PC-9 (cell line): ENCODE data around the gene RAD9A. TPM values are rescaled to one million over a fixed set of nuclear protein-coding genes. Genes with fewer than 3 reads are reported as not detected.
A peak's percentile ranks its signal among the peaks of the same experiment; 100 is the strongest.

Experiments used
- BruUV-seq: library from RNA; stranded (reverse); fragments of 400-500 nt; replicated peaks from 2 replicates; lab custom pipeline; 2021; lab: Mats Ljungman, UMichigan
- CTCF ChIA-PET: fragments of 300-600 bp; sonication (Branson Sonifier 250); formaldehyde crosslinking; loops from one replicate; lab custom pipeline; 2022; ENCODE audit warnings: antibody characterized with exemption; lab: Charles Lee
- POLR2A ChIA-PET: fragments of 300-600 bp; sonication (Branson Sonifier 250); formaldehyde crosslinking; loops from one replicate; lab custom pipeline; 2022; ENCODE audit warnings: antibody characterized with exemption; ENCODE audit not compliant: unreplicated experiment; lab: Charles Lee
- DNase-seq, 2 experiments: peaks; one replicate each; pipeline versions ENCODE4 v3.0.0 to v3.0.0-alpha.2; 2015 to 2022; ENCODE audit warnings: mixed read lengths in 1 of 2
- H2AFZ ChIP-seq: fragments of 200-600 bp; sonication (generic); 2 replicates; pipeline ENCODE4 v1.8.1; 2017; ENCODE audit warnings: antibody characterized with exemption
- H3F3A ChIP-seq: fragments of 200-600 bp; sonication (generic); 2 replicates; pipeline ENCODE4 v1.8.1; 2017; ENCODE audit warnings: antibody characterized with exemption, mild to moderate bottlenecking, low read depth; ENCODE audit not compliant: insufficient read depth
- H3K27ac ChIP-seq: fragments of 200-600 bp; sonication (generic); 2 replicates; pipeline ENCODE4 v1.6.1; 2016; ENCODE audit warnings: mixed run types
- H3K27me3 ChIP-seq: fragments of 200-600 bp; sonication (generic); 2 replicates; pipeline ENCODE4 v1.6.1; 2016; ENCODE audit warnings: low read depth, mixed run types; ENCODE audit not compliant: insufficient read depth
- H3K36me3 ChIP-seq: fragments of 200-600 bp; sonication (generic); 2 replicates; pipeline ENCODE4 v1.6.1; 2016; ENCODE audit warnings: low read depth, mixed run types
- H3K4me1 ChIP-seq: fragments of 200-600 bp; sonication (generic); replicated peaks from 2 replicates; pipeline ENCODE4 v1.6.1; 2016; ENCODE audit warnings: mixed run types; ENCODE audit not compliant: insufficient read depth
- H3K4me2 ChIP-seq: fragments of 200-600 bp; sonication (generic); 2 replicates; pipeline ENCODE4 v1.6.1; 2017; ENCODE audit warnings: mixed run types
- H3K4me3 ChIP-seq: fragments of 200-600 bp; sonication (generic); 2 replicates; pipeline ENCODE4 v1.6.1; 2016; ENCODE audit warnings: mixed run types
- H3K79me2 ChIP-seq: fragments of 200-600 bp; sonication (generic); 2 replicates; pipeline ENCODE4 v1.6.1; 2017; ENCODE audit warnings: low read depth, mixed run types
- H3K9me2 ChIP-seq: fragments of 200-600 bp; sonication (generic); 2 replicates; pipeline ENCODE4 v1.8.1; 2017; ENCODE audit warnings: mild to moderate bottlenecking; ENCODE audit not compliant: insufficient read depth
- H3K9me3 ChIP-seq: fragments of 200-600 bp; sonication (generic); 2 replicates; pipeline ENCODE4 v1.8.1; 2016; ENCODE audit warnings: low read depth; ENCODE audit not compliant: insufficient read depth
- H4K20me1 ChIP-seq: fragments of 200-600 bp; sonication (generic); 2 replicates; pipeline ENCODE4 v1.8.1; 2017; ENCODE audit not compliant: insufficient read depth
- CTCF ChIP-seq: fragments of 200-600 bp; sonication (generic); conservative IDR thresholded peaks from 2 replicates; pipeline ENCODE4 v1.6.1; 2017; ENCODE audit warnings: mixed run types, antibody characterized with exemption, mild to moderate bottlenecking, moderate library complexity
- EZH2 ChIP-seq: fragments of 200-600 bp; sonication (generic); IDR thresholded peaks from 2 replicates; pipeline ENCODE4 v1.8.0; 2017; ENCODE audit warnings: antibody characterized with exemption, low read depth
- intact Hi-C: fragments of 100-400 bp; cut with micrococcal nuclease; formaldehyde crosslinking; loops from one replicate; pipeline ENCODE4 v1.10.0; 2022; ENCODE audit not compliant: unreplicated experiment
- total RNA-seq: library from RNA; stranded (reverse); gene quantifications from 2 replicates; pipeline ENCODE4 v1.2.3, GENCODE V29; 2021

The RAD9A gene
- total RNA-seq, 1 experiment from 2014 or later = 62.8 TPM

GRCh38 chr11:67356864-67357561 is 34.8 kb upstream of the RAD9A start:
- Histone ChIP-seq H3K4me1 (peaks cover 64% of the 10 kb centered on the region), H3K4me3 (peak overlapping the region; percentile 38; the same call in 1 of the 2 replicates), H3F3A (peaks cover 83% of the 10 kb centered on the region), H3K9me3 (no peaks in the 10 kb centered on the region), H3K9me2 (no peaks in the 10 kb centered on the region), H3K36me3 (no peaks in the 10 kb centered on the region), H2AFZ (no peak overlapping the region), H3K27me3 (no peaks in the 10 kb centered on the region), H4K20me1 (no peaks in the 10 kb centered on the region), H3K4me2 (peak overlapping the region; percentile 97), H3K79me2 (peaks cover 22% of the 10 kb centered on the region), H3K27ac (peak overlapping the region; percentile 90)
- TF ChIP-seq CTCF (peak; percentile 99), EZH2 (no peak)
- BruUV-seq = no TSS peak
- ChIA-PET CTCF (interaction anchor here (0.5 to 3.6 kb wide), 15 partner anchors 7 to 789 kb away, joined by 3 to 174 read pairs (median 5); partner anchors contain the start of gene RAD9A), POLR2A (interaction anchor here (0.5 to 1.1 kb wide), 9 partner anchors 17 to 1652 kb away, joined by 3 to 19 read pairs (median 6); no protein-coding TSS in a partner anchor)
- peak; percentile 79 to 84 for DNase-seq
- intact Hi-C loops = loop anchor here (1.0 to 2.0 kb wide), 2 partner anchors 25 to 150 kb away; no protein-coding TSS in a partner anchor

- peak; percentile 59 to 90 for DNase-seq
- Histone ChIP-seq H3F3A (peaks cover 83% of the 10 kb centered on the region), H3K36me3 (no peaks in the 10 kb centered on the region), H3K4me1 (peaks cover 57% of the 10 kb centered on the region), H3K79me2 (peaks cover 14% of the 10 kb centered on the region), H3K27me3 (no peaks in the 10 kb centered on the region), H3K4me2 (peak overlapping the region; percentile 97), H3K9me3 (no peaks in the 10 kb centered on the region), H2AFZ (no peak overlapping the region), H3K4me3 (peak overlapping the region; percentile 38; the same call in 1 of the 2 replicates), H3K27ac (peak overlapping the region; percentile 90), H3K9me2 (no peaks in the 10 kb centered on the region), H4K20me1 (0 out of 2 replicates have a peak, but pooled peaks cover 4% of the 10 kb centered on the region)
- no TSS peak for BruUV-seq
- ChIA-PET CTCF (interaction anchor here (0.6 to 3.6 kb wide), 5 partner anchors 9 to 788 kb away, joined by 3 to 174 read pairs (median 6); partner anchors contain the start of gene RAD9A), POLR2A (interaction anchor here (0.5 to 1.1 kb wide), 8 partner anchors 16 to 1653 kb away, joined by 3 to 19 read pairs (median 5); no protein-coding TSS in a partner anchor)
- intact Hi-C loops = loop anchor here (1.0 to 2.0 kb wide), 2 partner anchors 24 to 149 kb away; no protein-coding TSS in a partner anchor
- TF ChIP-seq EZH2 = no peak
- no peak for TF ChIP-seq CTCF
These were observed 33.7 kb upstream of the RAD9A start for GRCh38 chr11:67357831-67358670.

GRCh38 chr11:67364169-67364568 is 27.6 kb upstream of the RAD9A start:
- no peak for TF ChIP-seq CTCF
- TF ChIP-seq EZH2 = no peak
- no peak overlapping the region for H3K4me3 ChIP-seq
- H3K36me3 ChIP-seq = peaks cover 19% of the 10 kb centered on the region; the same call in 1 of the 2 replicates
- no TSS peak for BruUV-seq
- no peak for DNase-seq
- H3F3A ChIP-seq = peaks cover 57% of the 10 kb centered on the region
- ChIA-PET CTCF (no interaction called here), POLR2A (no interaction called here)
- H3K9me3 ChIP-seq = no peaks in the 10 kb centered on the region
- intact Hi-C loops = no loop called here
- no peaks in the 10 kb centered on the region for H3K9me2 ChIP-seq
- H4K20me1 ChIP-seq = peaks cover 36% of the 10 kb centered on the region
- H3K4me1 ChIP-seq = peaks cover 2% of the 10 kb centered on the region
- H3K27me3 ChIP-seq = no peaks in the 10 kb centered on the region
- no peak overlapping the region for H3K4me2 ChIP-seq
- H3K27ac ChIP-seq = no peak overlapping the region
- no peak overlapping the region for H2AFZ ChIP-seq
- H3K79me2 ChIP-seq = peaks cover 21% of the 10 kb centered on the region
